Choroid plexus epithelial cell (primary cell): ENCODE measurements around the gene HOXB1.

Experiments
- DNase-seq: peaks from one replicate; pipeline ENCODE4 v3.0.0-alpha.2; 2010; ENCODE audit warnings: low read depth
- H3K4me3 ChIP-seq: 2 replicates; pipeline ENCODE4 v1.5.1; 2011; ENCODE audit warnings: low read depth, mild to moderate bottlenecking, control low read depth, low read length, moderate library complexity
- CTCF ChIP-seq: conservative IDR thresholded peaks from 2 replicates; pipeline ENCODE4 v1.5.1; 2011; ENCODE audit warnings: low read depth, mild to moderate bottlenecking, control low read depth, inconsistent platforms, low read length, moderate library complexity

Gene HOXB1

GRCh38 chr17:48504953-48505352, 25.9 kb downstream of the HOXB1 start:
- TF ChIP-seq CTCF, result no peak
- H3K4me3 ChIP-seq, result no peak overlapping the region
- DNase-seq, result no peak

GRCh38 chr17:48503747-48504146, 27.1 kb downstream of the HOXB1 start:
- TF ChIP-seq CTCF, result no peak
- DNase-seq, result no peak

GRCh38 chr17:48502901-48503300, 27.9 kb downstream of the HOXB1 start:
- no peak for DNase-seq
- H3K4me3 ChIP-seq, result no peak overlapping the region
- TF ChIP-seq CTCF, result no peak

More at GRCh38 chr17:48503747-48504146, 27.1 kb downstream of the HOXB1 start:
- no peak overlapping the region for H3K4me3 ChIP-seq

DNA sequence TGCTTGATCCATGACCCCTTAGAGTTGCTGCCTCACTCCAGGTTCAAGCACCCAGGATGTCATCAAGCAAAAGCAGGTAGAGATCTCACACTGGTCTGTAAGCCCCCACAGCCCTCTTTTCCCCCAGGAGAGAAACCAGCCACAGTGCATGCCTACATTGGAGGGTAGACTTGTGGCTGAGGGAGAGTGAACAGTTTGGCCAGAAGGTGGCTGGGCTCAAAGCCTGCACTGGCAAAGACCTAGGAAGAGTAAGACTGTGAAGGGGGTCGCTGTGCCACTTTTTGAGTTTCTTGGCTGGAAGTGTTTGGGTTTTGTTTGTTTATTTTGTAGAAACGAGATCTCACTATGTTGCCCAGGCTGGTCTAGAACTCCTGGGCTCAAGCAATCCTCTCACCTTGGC, 28.5 kb downstream of the HOXB1 start:
- DNase-seq, result no peak
- no peak overlapping the region for H3K4me3 ChIP-seq
- no peak for TF ChIP-seq CTCF

- no peak for TF ChIP-seq CTCF
- H3K4me3 ChIP-seq, result no peak overlapping the region
- DNase-seq, result no peak
Observed at GRCh38 chr17:48500435-48501426, 30.1 kb downstream of the HOXB1 start.

DNA sequence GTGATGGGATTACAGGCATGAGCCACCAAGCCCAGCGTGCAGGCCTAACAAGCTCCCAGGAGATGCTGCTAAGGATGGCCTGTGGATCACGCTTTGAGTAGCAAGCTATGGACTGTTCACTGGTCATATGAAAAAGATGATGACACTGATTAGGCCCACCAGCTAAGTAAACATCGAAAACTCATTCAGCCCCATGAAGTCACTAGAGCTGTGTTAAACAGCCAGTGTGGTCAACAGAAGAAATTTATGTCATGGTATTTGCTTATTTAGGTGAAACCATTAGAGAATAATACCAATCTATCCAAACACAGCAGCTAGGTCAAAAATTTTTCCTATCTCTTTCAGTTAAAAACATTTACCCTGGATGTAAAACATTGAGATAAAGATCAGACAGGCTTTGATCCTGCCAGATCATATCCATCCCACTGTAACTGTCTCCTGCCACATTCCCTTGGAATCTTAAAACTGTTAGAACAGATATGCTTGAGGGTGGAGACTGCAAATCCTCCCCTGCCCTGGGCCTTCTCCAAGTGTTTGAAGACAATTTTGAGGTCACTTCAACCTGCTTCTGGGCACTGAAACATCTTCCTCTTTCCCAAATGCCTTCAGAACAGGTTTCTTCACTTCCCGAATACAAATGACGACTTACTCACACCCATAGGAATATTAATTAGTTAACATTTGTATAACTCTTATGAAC, 30.9 kb downstream of the HOXB1 start:
- no peak for TF ChIP-seq CTCF
- no peak for DNase-seq
- H3K4me3 ChIP-seq, result no peak overlapping the region
